Measurements from ENCODE around the gene TMEM184A. TPM values are rescaled to one million over a fixed set of nuclear protein-coding genes. Genes with fewer than 3 reads are reported as not detected.

TMEM184A gene
- total RNA-seq, 6 experiments from 2014 or later, result 15.1 to 32.8 (median 26.7) TPM

DNA sequence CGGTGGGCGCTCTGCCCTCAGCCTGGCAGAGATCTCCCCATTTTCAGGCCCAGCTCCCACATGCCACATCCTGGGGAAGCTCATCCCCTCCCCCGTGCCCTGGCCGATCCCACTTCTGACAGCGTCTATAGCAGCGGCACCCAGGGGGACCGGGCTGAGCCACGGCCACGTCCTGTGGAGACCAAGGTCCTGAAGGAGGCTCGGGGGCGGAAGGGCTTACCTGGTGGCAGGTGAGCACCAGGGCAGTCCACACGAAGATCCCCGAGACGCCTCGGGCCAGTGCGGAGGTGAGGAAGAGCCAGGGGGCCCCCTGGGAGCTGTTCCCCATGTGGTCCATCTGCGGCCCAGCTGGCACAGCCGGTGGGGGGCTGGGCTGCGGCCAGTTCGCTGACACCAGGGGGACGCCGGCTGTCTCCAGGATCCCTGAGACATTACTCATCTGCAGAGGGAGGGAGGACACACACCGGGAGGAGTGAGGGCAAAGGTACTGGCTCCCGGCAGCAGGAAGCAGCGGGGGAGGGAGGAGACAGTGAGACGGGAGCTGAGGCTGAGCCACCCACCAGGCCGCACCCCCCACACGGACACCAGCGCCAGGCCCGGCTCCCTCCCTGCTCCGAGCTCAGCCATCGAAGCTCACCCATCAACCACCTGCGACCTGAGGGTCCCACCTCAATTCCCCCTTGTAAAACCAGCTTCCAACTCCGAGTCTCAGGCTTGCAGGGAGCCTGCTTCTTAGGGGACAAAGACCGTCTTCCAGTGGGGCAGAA lies 776 bp downstream of the TMEM184A start:
- peak; percentile 51 for TF ChIP-seq POLR2A (IDR thresholded peaks at IDR 0.05)
- no peak for TF ChIP-seq CTCF (IDR thresholded peaks at IDR 0.05)
- no peaks in the 10 kb centered on the region for H3K9me3 ChIP-seq
- peak overlapping the region; percentile 57 to 61 (median 60) for H3K4me3 ChIP-seq
- intact Hi-C loops (cut with DNase I), result no loop called here
- WGBS (ENCODE audit: insufficient coverage, low coverage, low lambda C conversion rate, missing lambda C conversion rate), result 24% methylated on average over 8 of the region's 35 CpGs
- H3K27ac ChIP-seq, result peak overlapping the region; percentile 76 to 82 (median 82)
- ATAC-seq (peak; percentile 76 to 79 (median 76)), DNase-seq (peak; percentile 84 to 85 (median 85))
- H3K27me3 ChIP-seq, result no peaks in the 10 kb centered on the region
- no peaks in the 10 kb centered on the region for H3K36me3 ChIP-seq
- peaks cover 0 to 9% (median 0%) of the 10 kb centered on the region in 4 donors for H3K4me1 ChIP-seq

- no peaks in the 10 kb centered on the region for H3K9me3 ChIP-seq
- no peaks in the 10 kb centered on the region for H3K27me3 ChIP-seq
- DNase-seq, result peak in 1 of 3 donors; percentile 19
- TF ChIP-seq POLR2A (IDR thresholded peaks at IDR 0.05), result no peak
- intact Hi-C loops (cut with DNase I), result loop anchor here in 1 of 2 donors (5.0 kb wide), 1 partner anchor 52 kb away; the partner anchor contains the start of gene INTS1
- ATAC-seq, result no peak
- H3K36me3 ChIP-seq, result no peaks in the 10 kb centered on the region
- 58% methylated on average over 7 of the region's 20 CpGs for WGBS (ENCODE audit: insufficient coverage, low coverage, low lambda C conversion rate, missing lambda C conversion rate)
- peak overlapping the region; percentile 57 to 61 (median 60) for H3K4me3 ChIP-seq
- peaks cover 0 to 9% (median 0%) of the 10 kb centered on the region in 4 donors for H3K4me1 ChIP-seq
- H3K27ac ChIP-seq, result peak overlapping the region in 2 of 3 donors; percentile 76 to 82
These were observed 1.5 kb downstream of the TMEM184A start for GRCh38 chr7:1554333-1555045.

- H3K27ac ChIP-seq, result no peak overlapping the region
- intact Hi-C loops (cut with DNase I), result loop anchor here in 1 of 2 donors (5.0 kb wide), 1 partner anchor 51 kb away; the partner anchor contains the start of gene INTS1
- H3K36me3 ChIP-seq, result no peaks in the 10 kb centered on the region
- H3K4me3 ChIP-seq, result no peak overlapping the region
- WGBS (ENCODE audit: insufficient coverage, low coverage, low lambda C conversion rate, missing lambda C conversion rate), result 100% methylated on average over 1 of the region's 28 CpGs
- H3K4me1 ChIP-seq, result peaks cover 0 to 9% (median 0%) of the 10 kb centered on the region in 4 donors
- peak in 1 of 3 donors; percentile 19 for DNase-seq
- no peak for ATAC-seq
- no peak for TF ChIP-seq POLR2A (IDR thresholded peaks at IDR 0.05)
- no peak for TF ChIP-seq CTCF (IDR thresholded peaks at IDR 0.05)
- H3K9me3 ChIP-seq, result no peaks in the 10 kb centered on the region
- H3K27me3 ChIP-seq, result no peaks in the 10 kb centered on the region
These were observed 2.3 kb downstream of the TMEM184A start for GRCh38 chr7:1553512-1554210.

DNA sequence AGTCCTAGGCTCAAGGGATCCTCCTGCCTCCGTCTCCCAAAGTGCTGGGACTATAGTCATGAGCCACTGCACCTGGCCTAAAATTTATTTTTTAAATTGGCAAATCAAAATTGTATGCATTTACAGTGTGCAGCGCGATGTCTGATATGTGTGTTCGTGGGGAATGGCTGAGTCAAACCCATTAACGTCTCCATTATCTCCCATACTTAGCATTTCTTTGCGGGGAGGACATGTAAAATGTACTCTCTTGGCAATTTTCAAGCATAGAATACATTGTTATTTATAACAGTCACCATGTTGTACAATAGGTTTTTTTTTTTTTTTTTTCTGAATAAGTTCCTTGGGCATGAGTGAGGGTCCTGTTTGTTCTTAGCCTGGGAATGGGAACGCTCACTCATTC lies 3.8 kb downstream of the TMEM184A start:
- Histone ChIP-seq H3K4me1 (peaks cover 0 to 9% (median 0%) of the 10 kb centered on the region in 4 donors), H3K27me3 (no peaks in the 10 kb centered on the region), H3K36me3 (peaks cover 0 to 5% (median 1%) of the 10 kb centered on the region in 4 donors), H3K9me3 (no peaks in the 10 kb centered on the region), H3K27ac (no peak overlapping the region), H3K4me3 (no peak overlapping the region)
- ATAC-seq (no peak), DNase-seq (no peak)
- 84% methylated on average over 6 of the region's 7 CpGs for WGBS (ENCODE audit: insufficient coverage, low coverage, low lambda C conversion rate, missing lambda C conversion rate)
- intact Hi-C loops (cut with DNase I), result loop anchor here in 1 of 2 donors (5.0 kb wide), 1 partner anchor 50 kb away; the partner anchor contains the start of gene INTS1
- TF ChIP-seq POLR2A (IDR thresholded peaks at IDR 0.05) (no peak), CTCF (IDR thresholded peaks at IDR 0.05) (no peak)
